GM12892 (cell line): ENCODE results near the gene RXFP4.

Experiments
- DNase-seq: peaks from one replicate; pipeline ENCODE4 v3.0.0; 2011; ENCODE audit not compliant: insufficient read length
- FAIRE-seq: peaks from 2 replicates; lab custom pipeline; 2011; peaks lifted over from hg19 to GRCh38; lab: Jason Lieb, UNC
- POLR2A ChIP-seq: IDR thresholded peaks from 2 replicates; pipeline ENCODE4 v1.6.1; 2011; ENCODE audit warnings: low read depth, low read length, control low read depth
- POLR2AphosphoS5 ChIP-seq: IDR thresholded peaks from 2 replicates; pipeline ENCODE4 v1.6.1; 2011; ENCODE audit warnings: low read depth, low read length, control low read depth
- TAF1 ChIP-seq: IDR thresholded peaks from 2 replicates; pipeline ENCODE4 v1.6.1; 2011; ENCODE audit warnings: low read depth, mild to moderate bottlenecking, control low read depth, low read length, borderline replicate concordance

The RXFP4 gene

GRCh38 chr1:155966750-155967149, 25.3 kb downstream of the RXFP4 start:
- TF ChIP-seq POLR2AphosphoS5 (no peak), POLR2A (no peak), TAF1 (no peak)
- FAIRE-seq (no peak), DNase-seq (no peak)

GRCh38 chr1:155967341-155968050, 26.1 kb downstream of the RXFP4 start:
- no peak for DNase-seq
- FAIRE-seq, result no peak
- TF ChIP-seq POLR2AphosphoS5, result no peak
- TF ChIP-seq POLR2A, result no peak
- no peak for TF ChIP-seq TAF1

- FAIRE-seq (no peak), DNase-seq (no peak)
- no peak for TF ChIP-seq TAF1
- no peak for TF ChIP-seq POLR2AphosphoS5
- no peak for TF ChIP-seq POLR2A
These were observed 26.6 kb downstream of the RXFP4 start for GRCh38 chr1:155968051-155968400.

- no peak for FAIRE-seq
- no peak for TF ChIP-seq POLR2A
These were observed 27.2 kb downstream of the RXFP4 start for GRCh38 chr1:155968670-155969069.

GRCh38 chr1:155969377-155969791, 27.9 kb downstream of the RXFP4 start:
- FAIRE-seq (no peak), DNase-seq (no peak)
- peak; percentile 39; the same call in 1 of the 2 replicates for TF ChIP-seq POLR2A
- no peak for TF ChIP-seq POLR2AphosphoS5

More at GRCh38 chr1:155968670-155969069, 27.2 kb downstream of the RXFP4 start:
- no peak for DNase-seq

GRCh38 chr1:155970531-155971167, 29.2 kb downstream of the RXFP4 start:
- FAIRE-seq (peak; percentile 85), DNase-seq (peak; percentile 79)
- TF ChIP-seq TAF1, result no peak
- TF ChIP-seq POLR2AphosphoS5, result no peak
- TF ChIP-seq POLR2A, result no peak

GRCh38 chr1:155971910-155972809, 30.7 kb downstream of the RXFP4 start:
- TF ChIP-seq POLR2A, result no peak; the same call in 1 of the 2 replicates
- FAIRE-seq, result no peak
- DNase-seq, result no peak

GRCh38 chr1:155973723-155974122, 32.3 kb downstream of the RXFP4 start:
- no peak for DNase-seq
- TF ChIP-seq TAF1 (no peak), POLR2A (no peak), POLR2AphosphoS5 (no peak)
- FAIRE-seq, result no peak

GRCh38 chr1:155974208-155975115, 33.0 kb downstream of the RXFP4 start:
- FAIRE-seq (no peak), DNase-seq (no peak)
- TF ChIP-seq POLR2A (no peak), POLR2AphosphoS5 (0 out of 2 replicates have a peak, but pooled peaks have one; percentile 2), TAF1 (no peak)

GRCh38 chr1:155975375-155976061, 34.1 kb downstream of the RXFP4 start:
- FAIRE-seq, result no peak
- DNase-seq, result no peak
- TF ChIP-seq TAF1 (no peak), POLR2AphosphoS5 (no peak), POLR2A (no peak)
